ENCODE results near the gene CPB1. TPM values are rescaled to one million over a fixed set of nuclear protein-coding genes. Genes with fewer than 3 reads are reported as not detected.

CPB1 gene
- total and polyA plus RNA-seq, 2 of the 8 experiments (the other 6 are each of a cell fraction or from before 2014, with no cell fraction given) = not detected

DNA sequence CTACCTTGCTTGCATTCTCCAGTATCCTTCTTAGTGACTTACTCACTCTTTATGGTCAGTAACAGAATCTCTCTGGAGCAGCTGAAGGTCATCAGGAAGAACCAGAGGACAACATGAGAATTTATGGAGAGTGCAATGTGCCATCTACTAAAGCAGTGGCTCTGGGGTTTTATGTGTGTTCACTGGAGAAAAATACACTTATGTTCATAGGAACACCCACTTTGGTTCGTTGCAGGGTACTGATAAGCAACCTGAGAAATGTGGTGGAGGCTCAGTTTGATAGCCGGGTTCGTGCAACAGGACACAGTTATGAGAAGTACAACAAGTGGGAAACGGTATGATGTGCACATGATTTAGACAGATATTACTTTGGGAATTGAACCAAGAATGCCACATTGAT is 12.8 kb downstream of the CPB1 start:
- FAIRE-seq (no peak), DNase-seq (ENCODE audit: low read depth in 1 of 2, low spot score in 2 of 2) (no peak)
- Histone ChIP-seq H2BK20ac (ENCODE audit: low read length) (no peak overlapping the region), H3K27ac (ENCODE audit: low read depth, low read length) (no peak overlapping the region), H3K14ac (ENCODE audit: insufficient read length) (no peak overlapping the region), H3K18ac (ENCODE audit: extremely low read depth, low read length) (no peak overlapping the region), H3K4me1 (replicated peaks in 1 of 4; ENCODE audit: control insufficient read depth in 3 of 4, insufficient read depth in 4 of 4, low read length in 3 of 4) (no peaks in the 10 kb centered on the region), H2BK12ac (ENCODE audit: low read depth, low read length) (no peak overlapping the region), H3K4me2 (ENCODE audit: insufficient read depth in 1 of 2, low read depth in 2 of 2, low read length in 2 of 2) (no peak overlapping the region), H3K27me3 (replicated peaks in 1 of 4; ENCODE audit: control insufficient read depth in 3 of 4, extremely low read depth in 1 of 4, insufficient read depth in 3 of 4, low read length in 3 of 4) (no peaks in the 10 kb centered on the region), H3K23me2 (ENCODE audit: low read depth, low read length) (no peaks in the 10 kb centered on the region), H3K79me2 (ENCODE audit: control insufficient read depth in 1 of 2, insufficient read depth in 2 of 2, low read length in 2 of 2) (no peaks in the 10 kb centered on the region), H3K4me3 (ENCODE audit: extremely low read depth in 1 of 4, insufficient read depth in 2 of 4, low read depth in 3 of 4, low read length in 4 of 4) (no peak overlapping the region), H3K9ac (replicated peaks in 1 of 4; ENCODE audit: extremely low read depth in 1 of 4, low read depth in 3 of 4, low read length in 3 of 4) (no peak overlapping the region), H2AFZ (ENCODE audit: low read length) (no peak overlapping the region), H4K8ac (ENCODE audit: extremely low read depth, insufficient read depth, low read length) (no peak overlapping the region), H3K56ac (replicated peaks; ENCODE audit: insufficient read length, low read depth, low read length) (no peak overlapping the region), H2BK15ac (ENCODE audit: low read length) (no peak overlapping the region), H4K5ac (ENCODE audit: insufficient read length, low read depth, low read length) (no peak overlapping the region), H3K9me3 (ENCODE audit: insufficient read depth in 2 of 2, low read depth in 1 of 2, low read length in 1 of 2) (no peaks in the 10 kb centered on the region), H4K91ac (replicated peaks; ENCODE audit: insufficient read length, low read length) (no peak overlapping the region), H4K20me1 (replicated peaks in 1 of 2; ENCODE audit: control insufficient read depth in 1 of 2, insufficient read depth in 2 of 2, low read length in 2 of 2) (no peaks in the 10 kb centered on the region), H3K36me3 (ENCODE audit: control insufficient read depth in 2 of 4, insufficient read depth in 4 of 4, low read length in 3 of 4) (no peaks in the 10 kb centered on the region), H3K4ac (replicated peaks; ENCODE audit: insufficient read length, low read depth, low read length) (no peak overlapping the region), H3K23ac (ENCODE audit: insufficient read length) (no peak overlapping the region), H2AK5ac (ENCODE audit: low read depth, low read length) (no peak overlapping the region), H2BK5ac (ENCODE audit: low read depth, low read length) (no peak overlapping the region), H2BK120ac (replicated peaks; ENCODE audit: low read depth, low read length) (no peak overlapping the region), H3K79me1 (ENCODE audit: low read depth, low read length) (no peaks in the 10 kb centered on the region)
- ChIA-PET CTCF (ENCODE audit: partially characterized antibody) (interaction anchor here (0.6 kb wide), 1 partner anchor 177 kb away, joined by 3 read pairs; no protein-coding TSS in a partner anchor), POLR2A (ENCODE audit: partially characterized antibody) (no interaction called here)
- WGBS, 2 experiments (ENCODE audit: extremely low coverage in 1 of 2, insufficient coverage in 1 of 2, insufficient read length in 1 of 2, insufficient replicate concordance in 2 of 2, low coverage in 1 of 2, low lambda C conversion rate in 2 of 2, missing lambda C conversion rate in 1 of 2) = 92% methylated on average over 4 of the region's 4 CpGs; no CpG with 5 or more reads in 1 of the 2 experiments
- TF ChIP-seq SIX5 (IDR thresholded peaks at IDR 0.05; ENCODE audit: low read depth, low read length) (no peak), SIN3A (conservative IDR thresholded peaks at IDR 0.05 in 1 of 2, IDR thresholded peaks at IDR 0.05 in 1 of 2; ENCODE audit: low read depth in 1 of 2, low read length in 2 of 2) (no peak), CBX8 (IDR thresholded peaks at IDR 0.05; ENCODE audit: borderline replicate concordance, low read depth, low read length) (no peak), KDM5A (IDR thresholded peaks at IDR 0.05; ENCODE audit: low read length) (no peak), POU5F1 (IDR thresholded peaks at IDR 0.05; ENCODE audit: low read depth, low read length) (no peak), EP300 (IDR thresholded peaks at IDR 0.05; ENCODE audit: borderline replicate concordance in 1 of 2, low read depth in 2 of 2, low read length in 2 of 2) (no peak)
